Loucy (cell line): ENCODE data around the gene GABBR2.

Experiments
- H2AFZ ChIP-seq: fragments of 200-600 bp; sonication (generic); 2 replicates; pipeline ENCODE4 v1.6.0; 2016; ENCODE audit warnings: antibody characterized with exemption, mild to moderate bottlenecking, low read length, moderate library complexity
- H3F3A ChIP-seq: fragments of 200-600 bp; 2 replicates; pipeline ENCODE4 v1.6.0; 2016; ENCODE audit warnings: antibody characterized with exemption, low read depth, mild to moderate bottlenecking
- H3K27me3 ChIP-seq: fragments of 200-600 bp; sonication (generic); 2 replicates; pipeline ENCODE4 v1.6.1; 2014; ENCODE audit warnings: low read length, mild to moderate bottlenecking; ENCODE audit not compliant: insufficient read depth, poor library complexity, severe bottlenecking
- H3K36me3 ChIP-seq: fragments of 200-600 bp; sonication (generic); 2 replicates; pipeline ENCODE4 v1.6.1; 2016; ENCODE audit warnings: low read length; ENCODE audit not compliant: insufficient read depth
- H3K4me1 ChIP-seq: fragments of 200-600 bp; sonication (generic); 2 replicates; pipeline ENCODE4 v1.5.1; 2014; ENCODE audit warnings: low read length, mild to moderate bottlenecking; ENCODE audit not compliant: insufficient read depth, poor library complexity, severe bottlenecking
- H3K4me2 ChIP-seq: fragments of 200-600 bp; sonication (generic); 2 replicates; pipeline ENCODE4 v1.6.0; 2014; ENCODE audit warnings: antibody characterized with exemption, low read length, low read depth, mild to moderate bottlenecking; ENCODE audit not compliant: poor library complexity, severe bottlenecking
- H3K4me3 ChIP-seq: fragments of 200-600 bp; sonication (generic); 2 replicates; pipeline ENCODE4 v1.5.1; 2014; ENCODE audit warnings: low read length, mild to moderate bottlenecking, mixed read lengths; ENCODE audit not compliant: poor library complexity, severe bottlenecking
- H3K79me2 ChIP-seq: fragments of 200-600 bp; sonication (generic); 2 replicates; pipeline ENCODE4 v1.6.1; 2014; ENCODE audit warnings: low read length; ENCODE audit not compliant: insufficient read depth
- H3K9ac ChIP-seq: fragments of 200-600 bp; sonication (generic); 2 replicates; pipeline ENCODE4 v1.6.0; 2014; ENCODE audit warnings: mild to moderate bottlenecking, low read depth, low read length, moderate library complexity; ENCODE audit not compliant: poor library complexity, severe bottlenecking
- H3K9me2 ChIP-seq: fragments of 200-600 bp; sonication (generic); replicated peaks from 2 replicates; pipeline ENCODE4 v1.6.1; 2016; ENCODE audit warnings: low read depth, low read length, mixed read lengths
- H3K9me3 ChIP-seq: fragments of 200-600 bp; sonication (generic); 2 replicates; pipeline ENCODE4 v1.6.1; 2014; ENCODE audit warnings: mild to moderate bottlenecking, antibody characterized with exemption, low read length, low read depth; ENCODE audit not compliant: insufficient read depth
- H4K20me1 ChIP-seq: fragments of 200-600 bp; sonication (generic); 2 replicates; pipeline ENCODE4 v1.6.0; 2014; ENCODE audit warnings: antibody characterized with exemption, low read length, mild to moderate bottlenecking; ENCODE audit not compliant: insufficient read depth, poor library complexity, severe bottlenecking
- EZH2phosphoT487 ChIP-seq: fragments of 200-600 bp; IDR thresholded peaks from 2 replicates; pipeline ENCODE4 v1.6.1; 2018; ENCODE audit warnings: antibody characterized with exemption, mild to moderate bottlenecking, moderate library complexity, borderline replicate concordance
- TF ChIP-seq, protein P1 (sequence below): fragments of 200-600 bp; sonication (generic); conservative IDR thresholded peaks from 2 replicates; pipeline ENCODE4 v1.5.1; 2014; ENCODE audit warnings: mild to moderate bottlenecking, antibody characterized with exemption, low read length

The GABBR2 gene

DNA sequence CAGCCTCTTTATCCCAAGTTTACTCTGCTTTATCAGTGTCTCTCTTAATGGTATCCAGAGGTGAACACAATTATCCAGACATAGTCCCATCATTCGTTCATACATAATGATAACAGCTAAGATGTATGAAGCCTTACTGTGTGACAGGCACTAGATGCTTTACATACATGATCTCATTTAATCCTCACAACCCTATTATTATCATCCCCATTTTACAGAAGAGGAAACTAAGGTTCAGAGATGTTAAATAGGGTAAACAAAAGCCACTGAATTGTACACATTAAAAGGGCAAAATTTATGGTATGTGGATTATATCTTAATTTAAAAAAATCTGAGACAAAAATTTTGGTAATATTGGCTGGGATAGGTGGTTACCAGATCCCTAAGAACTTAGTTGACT is 329.2 kb downstream of the GABBR2 start:
- no peaks in the 10 kb centered on the region for H3K9me3 ChIP-seq
- H3K4me2 ChIP-seq, result no peak overlapping the region
- H3K36me3 ChIP-seq, result no peaks in the 10 kb centered on the region
- H3K4me1 ChIP-seq, result no peaks in the 10 kb centered on the region
- no peaks in the 10 kb centered on the region for H3F3A ChIP-seq
- TF ChIP-seq, protein P1, sequence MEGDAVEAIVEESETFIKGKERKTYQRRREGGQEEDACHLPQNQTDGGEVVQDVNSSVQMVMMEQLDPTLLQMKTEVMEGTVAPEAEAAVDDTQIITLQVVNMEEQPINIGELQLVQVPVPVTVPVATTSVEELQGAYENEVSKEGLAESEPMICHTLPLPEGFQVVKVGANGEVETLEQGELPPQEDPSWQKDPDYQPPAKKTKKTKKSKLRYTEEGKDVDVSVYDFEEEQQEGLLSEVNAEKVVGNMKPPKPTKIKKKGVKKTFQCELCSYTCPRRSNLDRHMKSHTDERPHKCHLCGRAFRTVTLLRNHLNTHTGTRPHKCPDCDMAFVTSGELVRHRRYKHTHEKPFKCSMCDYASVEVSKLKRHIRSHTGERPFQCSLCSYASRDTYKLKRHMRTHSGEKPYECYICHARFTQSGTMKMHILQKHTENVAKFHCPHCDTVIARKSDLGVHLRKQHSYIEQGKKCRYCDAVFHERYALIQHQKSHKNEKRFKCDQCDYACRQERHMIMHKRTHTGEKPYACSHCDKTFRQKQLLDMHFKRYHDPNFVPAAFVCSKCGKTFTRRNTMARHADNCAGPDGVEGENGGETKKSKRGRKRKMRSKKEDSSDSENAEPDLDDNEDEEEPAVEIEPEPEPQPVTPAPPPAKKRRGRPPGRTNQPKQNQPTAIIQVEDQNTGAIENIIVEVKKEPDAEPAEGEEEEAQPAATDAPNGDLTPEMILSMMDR, result no peak
- no peak for TF ChIP-seq EZH2phosphoT487
- no peak overlapping the region for H3K9ac ChIP-seq
- H3K27me3 ChIP-seq, result no peaks in the 10 kb centered on the region
- no peaks in the 10 kb centered on the region for H3K79me2 ChIP-seq
- no peaks in the 10 kb centered on the region for H3K9me2 ChIP-seq
- H2AFZ ChIP-seq, result no peak overlapping the region
- H4K20me1 ChIP-seq, result no peaks in the 10 kb centered on the region
- no peak overlapping the region for H3K4me3 ChIP-seq

DNA sequence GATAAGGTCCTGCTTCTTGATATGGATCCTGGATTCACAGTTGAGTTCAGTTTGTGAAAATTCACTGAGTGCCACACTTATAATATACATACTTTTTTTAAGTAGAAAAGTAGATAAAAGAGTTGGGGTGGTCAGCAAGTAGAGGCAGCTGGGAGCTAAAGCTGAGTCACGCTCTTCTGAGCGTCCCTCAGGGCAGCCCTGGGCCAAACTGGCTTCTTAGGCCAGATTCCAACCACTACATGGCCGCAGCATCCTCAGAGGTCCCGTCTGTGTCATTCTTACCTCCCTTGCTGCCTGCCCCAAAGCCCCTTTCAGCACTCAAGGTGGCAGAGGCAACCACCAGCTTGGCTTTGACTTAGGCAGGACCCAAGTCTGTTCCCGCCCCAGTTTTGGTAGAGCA is 329.9 kb downstream of the GABBR2 start:
- Histone ChIP-seq H3K79me2 (no peaks in the 10 kb centered on the region), H3K9me2 (no peaks in the 10 kb centered on the region), H3K4me1 (no peaks in the 10 kb centered on the region), H3K9ac (no peak overlapping the region), H3K4me2 (no peak overlapping the region), H3K36me3 (no peaks in the 10 kb centered on the region), H2AFZ (no peak overlapping the region), H3K9me3 (no peaks in the 10 kb centered on the region), H3F3A (no peaks in the 10 kb centered on the region), H3K4me3 (no peak overlapping the region), H3K27me3 (no peaks in the 10 kb centered on the region), H4K20me1 (no peaks in the 10 kb centered on the region)
- TF ChIP-seq EZH2phosphoT487, result no peak
- TF ChIP-seq, protein P1, result no peak

DNA sequence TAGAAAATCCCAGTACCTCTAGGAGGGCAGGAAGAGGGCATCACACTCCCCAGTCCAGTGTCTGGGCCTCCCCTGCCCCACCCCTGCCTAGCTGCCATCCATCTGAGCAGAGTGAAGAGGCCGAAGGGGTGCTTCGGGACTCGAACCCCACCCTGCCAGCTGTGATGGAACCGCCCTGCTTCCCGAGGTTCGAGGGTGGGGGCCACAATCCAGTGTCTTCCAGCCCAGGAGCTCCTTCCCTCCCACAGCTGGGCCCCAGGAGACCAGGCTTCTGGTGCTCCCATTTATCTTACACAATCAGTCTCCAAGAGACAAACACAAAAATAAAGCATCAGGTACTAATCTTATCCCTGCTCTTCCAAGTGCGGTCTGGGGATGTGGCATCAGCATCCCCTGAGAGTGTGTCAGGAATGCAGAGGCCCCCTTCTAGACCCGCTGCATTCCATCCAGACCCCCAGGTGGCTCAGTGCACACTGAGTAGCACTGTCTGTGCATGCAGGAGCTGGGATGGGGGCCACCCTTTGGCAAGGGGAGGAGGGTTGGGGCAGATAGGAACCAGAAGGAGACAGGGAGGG is 330.4 kb downstream of the GABBR2 start:
- Histone ChIP-seq H3K4me2 (no peak overlapping the region), H3K4me1 (no peaks in the 10 kb centered on the region), H3F3A (no peaks in the 10 kb centered on the region), H3K36me3 (no peaks in the 10 kb centered on the region), H4K20me1 (no peaks in the 10 kb centered on the region), H2AFZ (no peak overlapping the region), H3K9ac (no peak overlapping the region), H3K9me3 (no peaks in the 10 kb centered on the region), H3K4me3 (no peak overlapping the region), H3K79me2 (no peaks in the 10 kb centered on the region), H3K27me3 (no peaks in the 10 kb centered on the region), H3K9me2 (no peaks in the 10 kb centered on the region)
- TF ChIP-seq, protein P1, result no peak
- no peak for TF ChIP-seq EZH2phosphoT487
